Lower leg skin (tissue), 3 donors: ENCODE data around the gene CREB5.

Experiments
- CTCF ChIP-seq, 3 donors: fragments of 450-650 bp; IDR thresholded peaks; one replicate each; pipeline ENCODE4 v1.5.1; 2016; ENCODE audit warnings: antibody characterized with exemption in 3 of 3, mild to moderate bottlenecking in 3 of 3, moderate library complexity in 2 of 3
- POLR2A ChIP-seq, 2 donors: fragments of 450-650 bp; IDR thresholded peaks; one replicate each; pipeline ENCODE4 v1.6.1; 2016 to 2017; ENCODE audit warnings: antibody characterized with exemption in 2 of 2, mild to moderate bottlenecking in 1 of 2, moderate library complexity in 1 of 2

GRCh38 chr7:28738412-28738811 lies 326.1 kb downstream of the CREB5 start:
- TF ChIP-seq CTCF (IDR thresholded peaks at IDR 0.05), result no peak
- no peak for TF ChIP-seq POLR2A (IDR thresholded peaks at IDR 0.05)
